WERI-Rb-1 (cell line): ENCODE results near the gene MYO16.

Experiments used
- DNase-seq: peaks from one replicate; pipeline ENCODE4 v3.0.0-alpha.2; 2020
- H3K27ac ChIP-seq: fragments of 250-450 bp; sonication (Bioruptor Pico); 2 replicates; pipeline ENCODE4 v1.5.1; 2020; ENCODE audit warnings: mild to moderate bottlenecking, moderate library complexity
- H3K27me3 ChIP-seq: fragments of 250-450 bp; sonication (Bioruptor Pico); 2 replicates; pipeline ENCODE4 v1.5.1; 2021; ENCODE audit warnings: mild to moderate bottlenecking, low read depth, moderate library complexity; ENCODE audit not compliant: insufficient read depth, severe bottlenecking
- H3K36me3 ChIP-seq: fragments of 250-450 bp; sonication (Bioruptor Pico); 2 replicates; pipeline ENCODE4 v1.5.1; 2020; ENCODE audit warnings: mild to moderate bottlenecking, moderate library complexity
- H3K4me3 ChIP-seq: 2 replicates; pipeline ENCODE4 v1.5.1; 2011; ENCODE audit warnings: low read depth, mild to moderate bottlenecking, control low read depth, low read length
- H3K9me3 ChIP-seq: fragments of 250-450 bp; sonication (Bioruptor Pico); 2 replicates; pipeline ENCODE4 v1.5.1; 2021; ENCODE audit warnings: mild to moderate bottlenecking, moderate library complexity; ENCODE audit not compliant: severe bottlenecking
- TF ChIP-seq, protein P1 (sequence below): IDR thresholded peaks from 2 replicates; pipeline ENCODE4 v1.5.1; 2011; ENCODE audit warnings: low read depth, mild to moderate bottlenecking, control low read depth, inconsistent platforms, low read length

MYO16 gene

DNA sequence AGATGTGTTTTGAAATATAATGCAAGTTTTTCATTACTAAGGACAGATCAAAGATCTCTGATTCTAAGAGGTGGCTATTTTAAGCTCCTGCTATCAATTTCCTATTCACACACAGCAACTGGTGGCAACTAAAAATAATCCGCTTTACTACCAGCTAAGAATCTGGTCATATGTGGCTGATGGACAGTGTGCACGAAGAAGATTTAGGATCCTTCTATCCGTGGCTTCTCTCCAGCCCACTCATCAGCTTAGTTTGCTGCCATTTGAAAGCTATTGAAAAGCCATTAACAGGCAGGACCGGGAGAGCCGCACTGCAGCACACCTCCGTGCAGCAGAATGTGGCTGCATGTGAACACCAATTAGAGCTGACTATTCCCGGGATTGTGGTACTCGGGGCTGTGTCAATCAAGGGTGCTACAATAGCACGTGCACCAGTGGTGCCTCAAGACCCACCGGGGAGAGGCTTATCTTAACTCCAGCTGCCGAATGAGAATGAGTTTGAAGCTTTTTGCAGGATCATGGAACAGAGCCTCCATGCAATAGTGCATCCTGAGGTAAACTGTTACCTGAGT lies at the start of gene MYO16:
MYO16 (plus strand) TSS at position 431 of the 572 bp plus-strand sequence. CDS start 234 bp downstream, outside the sequence.
- TF ChIP-seq, protein P1, sequence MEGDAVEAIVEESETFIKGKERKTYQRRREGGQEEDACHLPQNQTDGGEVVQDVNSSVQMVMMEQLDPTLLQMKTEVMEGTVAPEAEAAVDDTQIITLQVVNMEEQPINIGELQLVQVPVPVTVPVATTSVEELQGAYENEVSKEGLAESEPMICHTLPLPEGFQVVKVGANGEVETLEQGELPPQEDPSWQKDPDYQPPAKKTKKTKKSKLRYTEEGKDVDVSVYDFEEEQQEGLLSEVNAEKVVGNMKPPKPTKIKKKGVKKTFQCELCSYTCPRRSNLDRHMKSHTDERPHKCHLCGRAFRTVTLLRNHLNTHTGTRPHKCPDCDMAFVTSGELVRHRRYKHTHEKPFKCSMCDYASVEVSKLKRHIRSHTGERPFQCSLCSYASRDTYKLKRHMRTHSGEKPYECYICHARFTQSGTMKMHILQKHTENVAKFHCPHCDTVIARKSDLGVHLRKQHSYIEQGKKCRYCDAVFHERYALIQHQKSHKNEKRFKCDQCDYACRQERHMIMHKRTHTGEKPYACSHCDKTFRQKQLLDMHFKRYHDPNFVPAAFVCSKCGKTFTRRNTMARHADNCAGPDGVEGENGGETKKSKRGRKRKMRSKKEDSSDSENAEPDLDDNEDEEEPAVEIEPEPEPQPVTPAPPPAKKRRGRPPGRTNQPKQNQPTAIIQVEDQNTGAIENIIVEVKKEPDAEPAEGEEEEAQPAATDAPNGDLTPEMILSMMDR, result no peak
- Histone ChIP-seq H3K27ac (no peak within 1 kb of the TSS), H3K27me3 (peaks cover 31% of the 10 kb centered on the region), H3K9me3 (peaks cover 10% of the 10 kb centered on the region), H3K36me3 (no peaks in the 10 kb centered on the region), H3K4me3 (no peak within 1 kb of the TSS; the same call in 1 of the 2 replicates)
- DNase-seq, result peak; percentile 64

DNA sequence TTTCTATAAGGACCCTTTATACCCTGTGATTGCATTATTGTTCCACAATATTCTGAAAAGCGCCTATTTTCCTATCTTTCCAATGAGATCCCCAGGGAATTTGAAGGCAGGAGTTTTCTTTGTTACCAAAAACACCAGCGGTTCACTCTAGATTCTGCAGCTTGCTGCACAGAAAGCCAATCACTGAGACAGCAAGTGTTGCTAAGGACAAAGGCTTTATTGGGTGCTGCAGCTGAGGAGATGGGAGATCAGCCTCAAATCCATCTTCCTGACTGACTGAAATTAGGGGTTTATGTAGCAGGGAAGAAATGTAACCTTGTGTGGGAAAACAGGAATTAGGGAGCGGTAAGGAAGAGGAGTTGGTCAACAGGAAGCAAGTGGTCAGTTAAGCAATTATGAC lies 42.6 kb upstream of the MYO16 start:
- Histone ChIP-seq H3K4me3 (no peak overlapping the region), H3K9me3 (peaks cover 3% of the 10 kb centered on the region), H3K36me3 (no peaks in the 10 kb centered on the region), H3K27ac (no peak overlapping the region), H3K27me3 (peaks cover 16% of the 10 kb centered on the region)
- no peak for DNase-seq
- TF ChIP-seq, protein P1, result no peak

DNA sequence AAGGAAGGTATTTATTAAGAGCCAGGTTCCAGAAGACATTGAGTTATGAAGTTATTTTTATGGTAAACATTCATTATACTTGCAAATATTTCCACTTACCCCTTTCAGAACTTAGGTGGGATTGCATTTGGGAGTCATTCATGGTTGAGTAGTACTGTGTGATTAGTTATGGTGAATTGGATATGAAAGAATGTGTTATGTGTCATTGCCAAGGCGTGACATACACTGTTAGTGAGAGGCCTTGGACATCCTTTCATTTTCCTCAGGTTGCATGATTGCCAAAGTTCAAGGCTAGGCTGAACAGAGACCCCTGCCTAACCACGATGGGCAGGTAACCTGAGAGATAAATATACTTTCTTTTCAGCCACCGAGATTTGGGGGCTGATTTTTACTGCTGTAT lies 40.9 kb upstream of the MYO16 start:
- H3K27ac ChIP-seq, result no peak overlapping the region
- peaks cover 3% of the 10 kb centered on the region for H3K9me3 ChIP-seq
- TF ChIP-seq, protein P1, result no peak
- H3K36me3 ChIP-seq, result no peaks in the 10 kb centered on the region
- H3K27me3 ChIP-seq, result peaks cover 16% of the 10 kb centered on the region
- H3K4me3 ChIP-seq, result no peak overlapping the region
- no peak for DNase-seq

DNA sequence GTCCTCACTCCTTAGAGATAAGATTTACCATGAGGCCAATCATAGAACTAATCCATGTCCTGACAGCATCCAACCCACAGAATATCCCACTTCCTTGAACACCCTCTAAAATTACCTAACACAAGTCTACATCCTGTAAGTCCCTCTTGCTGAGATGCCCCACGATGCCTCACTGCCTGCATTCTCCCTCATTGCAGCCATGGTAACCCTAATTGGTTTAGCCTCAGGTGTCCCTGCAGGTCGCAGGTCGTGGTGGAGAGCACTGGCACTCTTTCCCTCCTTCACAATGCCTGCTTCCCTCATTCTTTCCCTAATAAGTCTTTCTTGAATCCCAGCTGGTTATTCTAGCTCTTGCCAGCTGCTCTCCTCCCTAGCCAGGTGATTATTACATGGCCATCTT lies 35.3 kb upstream of the MYO16 start:
- TF ChIP-seq, protein P1, result no peak
- Histone ChIP-seq H3K27ac (no peak overlapping the region), H3K4me3 (no peak overlapping the region), H3K27me3 (peaks cover 20% of the 10 kb centered on the region), H3K36me3 (no peaks in the 10 kb centered on the region), H3K9me3 (no peaks in the 10 kb centered on the region)
- peak; percentile 43 for DNase-seq

DNA sequence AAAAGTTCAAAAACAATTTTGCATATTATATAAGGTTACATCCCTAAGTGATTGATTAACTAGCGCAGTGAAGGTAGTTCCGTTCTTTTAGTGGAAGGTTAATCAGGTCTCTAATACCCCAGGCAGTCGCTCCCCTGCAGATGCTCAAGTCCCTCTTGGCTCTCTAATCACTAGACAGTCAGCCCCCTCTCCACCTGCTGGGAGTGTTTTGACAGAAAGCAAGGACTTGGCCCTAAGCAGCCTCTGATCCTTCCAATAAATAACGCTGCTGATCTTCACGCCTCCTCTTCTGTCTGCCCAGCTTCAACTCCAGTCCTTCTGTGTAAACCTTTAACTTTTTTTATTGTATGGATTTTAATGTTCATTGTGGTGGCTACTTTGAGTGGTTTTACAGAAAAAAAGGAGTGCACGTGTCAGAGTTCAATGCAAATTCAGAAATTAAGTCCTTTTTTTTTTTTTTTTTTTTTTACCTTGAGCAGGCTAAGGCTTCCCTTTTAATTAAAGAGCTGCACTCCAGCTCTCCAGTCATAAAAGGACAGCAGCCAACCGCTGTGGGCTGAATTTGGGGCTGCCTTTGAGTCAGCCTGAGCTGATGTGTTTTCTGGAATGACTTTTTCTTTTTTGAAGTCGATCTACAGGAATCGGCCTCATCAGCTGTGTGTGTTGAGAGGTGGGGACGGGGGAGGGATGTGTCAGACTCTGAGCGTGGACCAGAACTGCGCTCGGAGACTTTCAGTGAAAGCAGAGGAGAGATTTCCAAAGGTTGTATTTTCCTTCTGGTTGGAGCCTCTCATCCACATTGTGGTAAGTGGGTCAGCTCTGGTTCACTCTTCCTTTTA lies 33.8 kb upstream of the MYO16 start:
- peak; percentile 90 for DNase-seq
- TF ChIP-seq, protein P1, result no peak
- Histone ChIP-seq H3K27ac (no peak overlapping the region), H3K4me3 (peak overlapping the region; percentile 19), H3K36me3 (no peaks in the 10 kb centered on the region), H3K9me3 (no peaks in the 10 kb centered on the region), H3K27me3 (peaks cover 14% of the 10 kb centered on the region)
